HepG2 (cell line): Measurements from ENCODE around the gene AKAP1. TPM values are rescaled to one million over a fixed set of nuclear protein-coding genes. Genes with fewer than 3 reads are reported as not detected.

Source experiments
- HDAC6 ChIP-seq: fragments of 200-600 bp; sonication (generic); IDR thresholded peaks from 2 replicates; pipeline ENCODE4 v1.7.0; 2017; ENCODE audit warnings: mild to moderate bottlenecking, antibody characterized with exemption, low read length, low read depth
- HMGA1 ChIP-seq: sonication (generic); formaldehyde crosslinking; conservative IDR thresholded peaks from 2 replicates; pipeline ENCODE4 v1.4.0; 2020; ENCODE audit warnings: missing genetic modification reagents
- MEF2D ChIP-seq: sonication (generic); formaldehyde crosslinking; IDR thresholded peaks from 2 replicates; pipeline ENCODE4 v1.5.1; 2020; ENCODE audit warnings: mild to moderate bottlenecking, missing genetic modification reagents
- MNT ChIP-seq: fragments of 450-650 bp; IDR thresholded peaks from 2 replicates; pipeline ENCODE4 v1.6.1; 2016
- PHB2 ChIP-seq: fragments of 450-650 bp; IDR thresholded peaks from 2 replicates; pipeline ENCODE4 v1.6.1; 2018; ENCODE audit not compliant: partially characterized antibody
- SIX1 ChIP-seq: sonication (generic); formaldehyde crosslinking; IDR thresholded peaks from 2 replicates; pipeline ENCODE4 v1.4.0; 2020; ENCODE audit warnings: missing genetic modification reagents, borderline replicate concordance
- SMYD3 ChIP-seq: sonication (generic); formaldehyde crosslinking; IDR thresholded peaks from 2 replicates; pipeline ENCODE4 v1.8.1; 2023; ENCODE audit warnings: mild to moderate bottlenecking, missing genetic modification reagents
- SOX5 ChIP-seq: IDR thresholded peaks from 2 replicates; pipeline ENCODE4 v1.6.1; 2016; ENCODE audit warnings: borderline replicate concordance
- ZBTB20 ChIP-seq: sonication (generic); formaldehyde crosslinking; IDR thresholded peaks from 2 replicates; pipeline ENCODE4 v1.8.1; 2023; ENCODE audit warnings: missing genetic modification reagents, low read depth, mild to moderate bottlenecking, borderline replicate concordance
- ZNF10 ChIP-seq: sonication (generic); formaldehyde crosslinking; IDR thresholded peaks from 2 replicates; pipeline ENCODE4 v1.4.0; 2020; ENCODE audit warnings: mild to moderate bottlenecking, low read depth, missing genetic modification reagents, borderline replicate concordance
- ZNF318 ChIP-seq: sonication (generic); formaldehyde crosslinking; IDR thresholded peaks from 2 replicates; pipeline ENCODE4 v1.4.0; 2020; ENCODE audit warnings: mild to moderate bottlenecking, missing genetic modification reagents
- ZNF44 ChIP-seq: sonication (generic); formaldehyde crosslinking; IDR thresholded peaks from 2 replicates; pipeline ENCODE4 v1.5.1; 2020; ENCODE audit warnings: mild to moderate bottlenecking, missing genetic modification reagents
- ZNF484 ChIP-seq: sonication (generic); formaldehyde crosslinking; IDR thresholded peaks from 2 replicates; pipeline ENCODE4 v1.5.1; 2020; ENCODE audit warnings: mild to moderate bottlenecking, low read depth, missing genetic modification reagents, borderline replicate concordance
- ZNF510 ChIP-seq: sonication (generic); formaldehyde crosslinking; IDR thresholded peaks from 2 replicates; pipeline ENCODE4 v1.4.0; 2020; ENCODE audit warnings: low read depth, mild to moderate bottlenecking, missing genetic modification reagents
- ZNF567 ChIP-seq: sonication (generic); formaldehyde crosslinking; IDR thresholded peaks from 2 replicates; pipeline ENCODE4 v1.8.1; 2023; ENCODE audit warnings: mild to moderate bottlenecking, missing genetic modification reagents, borderline replicate concordance
- ZNF703 ChIP-seq: sonication (generic); formaldehyde crosslinking; IDR thresholded peaks from 2 replicates; pipeline ENCODE4 v1.5.1; 2020; ENCODE audit warnings: missing genetic modification reagents, mild to moderate bottlenecking, moderate library complexity, borderline replicate concordance
- ZNF720 ChIP-seq: sonication (generic); formaldehyde crosslinking; IDR thresholded peaks from 2 replicates; pipeline ENCODE4 v1.4.0; 2020; ENCODE audit warnings: missing genetic modification reagents
- ZZZ3 ChIP-seq: sonication (generic); formaldehyde crosslinking; IDR thresholded peaks from 2 replicates; pipeline ENCODE4 v1.4.0; 2020; ENCODE audit warnings: missing genetic modification reagents, mild to moderate bottlenecking, borderline replicate concordance
- polyA plus RNA-seq, 8 experiments: library from polyadenylated mRNA; depleted of rRNA in 3 of 8; stranded (reverse) in 7 of 8; unstranded in 1 of 8; fragments of >200 nt; fragmentation: Illumina TruSeq in 4 of 8; extraction: Trizol in 4 of 8; gene quantifications; 2 replicates each; pipeline versions ENCODE4 v1.2.1 to v1.2.3, GENCODE V29; 2011 to 2016; ENCODE audit warnings: low read depth in 4 of 8, missing spikeins in 1 of 8, mixed read lengths in 1 of 8; ENCODE audit not compliant: insufficient read depth in 1 of 8
- total RNA-seq, 5 experiments: library from RNA; depleted of rRNA; stranded (reverse); fragments of >200 nt; fragmentation: Illumina TruSeq; extraction: Trizol; gene quantifications; 2 replicates each; pipeline ENCODE4 v1.2.3, GENCODE V29; 2016; ENCODE audit warnings: low read depth in 1 of 5

Gene AKAP1
- total and polyA plus RNA-seq, 2 of the 13 experiments (the other 11 are each of a cell fraction or from before 2014, with no cell fraction given) = 101 to 131 TPM

GRCh38 chr17:57114085-57114673 lies 29.1 kb downstream of the AKAP1 start (continued):
- TF ChIP-seq HDAC6 (no peak), SMYD3 (CRISPR knock-in tag) (no peak), ZBTB20 (CRISPR knock-in tag) (no peak), SOX5 (CRISPR knock-in tag) (no peak), SIX1 (no peak), HMGA1 (CRISPR knock-in tag) (no peak), MEF2D (CRISPR knock-in tag) (0 out of 2 replicates have a peak, but pooled peaks have one; percentile 30), PHB2 (no peak), ZNF484 (CRISPR knock-in tag) (no peak), ZNF703 (CRISPR knock-in tag) (no peak), MNT (no peak), ZNF510 (no peak), ZNF44 (no peak), ZZZ3 (CRISPR knock-in tag) (no peak), ZNF318 (no peak), ZNF10 (CRISPR knock-in tag) (no peak), ZNF567 (CRISPR knock-in tag) (0 out of 2 replicates have a peak, but pooled peaks have one; percentile 64), ZNF720 (CRISPR knock-in tag) (no peak)
